GM12878 (cell line): ENCODE results near the gene PAQR9.

ENCODE experiments used
- CHD2 ChIP-seq: IDR thresholded peaks from 2 replicates; pipeline ENCODE4 v1.6.1; 2011; ENCODE audit warnings: low read depth, low read length, improper control_type of control experiment, borderline replicate concordance
- EGR1 ChIP-seq, 2 experiments: IDR thresholded peaks; 1 replicate in 1 of 2; 2 replicates in 1 of 2; pipeline ENCODE4 v1.6.1; 2011 to 2012; ENCODE audit warnings: low read depth in 2 of 2, low read length in 2 of 2, borderline replicate concordance in 1 of 2, mild to moderate bottlenecking in 1 of 2, moderate library complexity in 1 of 2
- EP300 ChIP-seq, 2 experiments: fragments of 150-350 bp in 1 of 2; IDR thresholded peaks; 2 replicates each; pipeline ENCODE4 v1.6.1; 2011 to 2012; ENCODE audit warnings: low read depth in 2 of 2, low read length in 2 of 2, borderline replicate concordance in 1 of 2, improper control_type of control experiment in 1 of 2, inconsistent platforms in 1 of 2; ENCODE audit not compliant: control insufficient read depth in 1 of 2
- FOS ChIP-seq: IDR thresholded peaks from 3 replicates; pipeline ENCODE4 v1.6.1; 2011; ENCODE audit warnings: borderline replicate concordance; ENCODE audit not compliant: insufficient read length; ENCODE audit errors: extremely low read depth
- NRF1 ChIP-seq: conservative IDR thresholded peaks from 2 replicates; pipeline ENCODE4 v1.6.1; 2011; ENCODE audit warnings: mild to moderate bottlenecking, low read depth, low read length, improper control_type of control experiment
- STAT1 ChIP-seq: fragments of 450-650 bp; conservative IDR thresholded peaks from 2 replicates; pipeline ENCODE4 v1.6.1; 2014; ENCODE audit warnings: antibody characterized with exemption, mild to moderate bottlenecking
- ZBED1 ChIP-seq: IDR thresholded peaks from 2 replicates; pipeline ENCODE4 v1.6.1; 2016; ENCODE audit warnings: borderline replicate concordance
- ZNF274 ChIP-seq: IDR thresholded peaks from one replicate; pipeline ENCODE4 v1.8.0; 2011; ENCODE audit not compliant: insufficient read length, insufficient read depth
- TF ChIP-seq, protein P1 (sequence below): IDR thresholded peaks from 2 replicates; pipeline ENCODE4 v1.6.1; 2012; ENCODE audit warnings: mild to moderate bottlenecking, low read depth, low read length
- TF ChIP-seq, protein P2 (sequence below): IDR thresholded peaks from 2 replicates; pipeline ENCODE4 v1.6.1; 2012; ENCODE audit warnings: improper control_type of control experiment, low read depth, low read length; ENCODE audit not compliant: insufficient replicate concordance
- TF ChIP-seq, protein P3 (sequence below), 3 experiments: IDR thresholded peaks in 2 of 3; conservative IDR thresholded peaks in 1 of 3; 2 replicates each; pipeline ENCODE4 v1.5.1; 2011; ENCODE audit warnings: low read depth in 3 of 3, low read length in 3 of 3, mild to moderate bottlenecking in 3 of 3, control low read depth in 2 of 3, moderate library complexity in 2 of 3, inconsistent platforms in 1 of 3, mixed read lengths in 1 of 3; ENCODE audit not compliant: control insufficient read depth in 2 of 3, insufficient read depth in 1 of 3; ENCODE audit errors: extremely low read depth in 1 of 3
- TF ChIP-seq, protein P4 (sequence below): IDR thresholded peaks from 2 replicates; pipeline ENCODE4 v1.6.1; 2011; ENCODE audit warnings: mild to moderate bottlenecking, low read depth, low read length, moderate library complexity; ENCODE audit not compliant: insufficient replicate concordance

DNA sequence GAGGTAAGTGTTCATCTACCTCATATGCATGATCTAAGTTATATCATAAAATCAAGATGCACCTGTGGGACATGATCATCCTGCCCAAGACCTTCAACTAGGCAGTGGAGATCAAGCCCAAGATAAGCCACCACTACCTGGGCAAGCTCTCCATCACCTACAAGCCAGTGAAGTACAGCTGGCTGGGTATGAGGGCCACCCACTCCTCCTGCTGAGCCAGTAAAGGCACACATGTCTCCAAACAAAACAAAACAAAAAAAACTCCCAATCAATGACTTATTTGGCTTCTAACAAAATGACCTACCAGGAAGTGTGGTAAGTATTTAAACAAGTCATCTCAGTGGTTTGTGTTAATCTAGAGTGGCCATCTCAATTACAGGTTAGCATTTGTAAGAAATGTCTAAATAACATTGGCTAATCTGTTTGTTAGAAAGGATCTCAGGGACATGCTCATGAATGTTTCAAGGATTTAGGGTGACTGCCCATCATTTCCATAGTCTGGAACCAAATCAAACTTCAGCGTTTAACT, 3.1 kb downstream of the PAQR9 start:
- TF ChIP-seq ZNF274 (no peak), EGR1 (IDR thresholded peaks at IDR 0.05; ENCODE audit: borderline replicate concordance in 1 of 2, low read depth in 2 of 2, low read length in 2 of 2) (no peak), CHD2 (no peak), EP300 (IDR thresholded peaks at IDR 0.05; ENCODE audit: borderline replicate concordance in 1 of 2, control insufficient read depth in 1 of 2, low read depth in 2 of 2, low read length in 2 of 2) (no peak), NRF1 (no peak), ZBED1 (no peak), FOS (no peak), STAT1 (no peak)
- TF ChIP-seq, protein P1, sequence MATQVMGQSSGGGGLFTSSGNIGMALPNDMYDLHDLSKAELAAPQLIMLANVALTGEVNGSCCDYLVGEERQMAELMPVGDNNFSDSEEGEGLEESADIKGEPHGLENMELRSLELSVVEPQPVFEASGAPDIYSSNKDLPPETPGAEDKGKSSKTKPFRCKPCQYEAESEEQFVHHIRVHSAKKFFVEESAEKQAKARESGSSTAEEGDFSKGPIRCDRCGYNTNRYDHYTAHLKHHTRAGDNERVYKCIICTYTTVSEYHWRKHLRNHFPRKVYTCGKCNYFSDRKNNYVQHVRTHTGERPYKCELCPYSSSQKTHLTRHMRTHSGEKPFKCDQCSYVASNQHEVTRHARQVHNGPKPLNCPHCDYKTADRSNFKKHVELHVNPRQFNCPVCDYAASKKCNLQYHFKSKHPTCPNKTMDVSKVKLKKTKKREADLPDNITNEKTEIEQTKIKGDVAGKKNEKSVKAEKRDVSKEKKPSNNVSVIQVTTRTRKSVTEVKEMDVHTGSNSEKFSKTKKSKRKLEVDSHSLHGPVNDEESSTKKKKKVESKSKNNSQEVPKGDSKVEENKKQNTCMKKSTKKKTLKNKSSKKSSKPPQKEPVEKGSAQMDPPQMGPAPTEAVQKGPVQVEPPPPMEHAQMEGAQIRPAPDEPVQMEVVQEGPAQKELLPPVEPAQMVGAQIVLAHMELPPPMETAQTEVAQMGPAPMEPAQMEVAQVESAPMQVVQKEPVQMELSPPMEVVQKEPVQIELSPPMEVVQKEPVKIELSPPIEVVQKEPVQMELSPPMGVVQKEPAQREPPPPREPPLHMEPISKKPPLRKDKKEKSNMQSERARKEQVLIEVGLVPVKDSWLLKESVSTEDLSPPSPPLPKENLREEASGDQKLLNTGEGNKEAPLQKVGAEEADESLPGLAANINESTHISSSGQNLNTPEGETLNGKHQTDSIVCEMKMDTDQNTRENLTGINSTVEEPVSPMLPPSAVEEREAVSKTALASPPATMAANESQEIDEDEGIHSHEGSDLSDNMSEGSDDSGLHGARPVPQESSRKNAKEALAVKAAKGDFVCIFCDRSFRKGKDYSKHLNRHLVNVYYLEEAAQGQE = no peak
- TF ChIP-seq, protein P2, sequence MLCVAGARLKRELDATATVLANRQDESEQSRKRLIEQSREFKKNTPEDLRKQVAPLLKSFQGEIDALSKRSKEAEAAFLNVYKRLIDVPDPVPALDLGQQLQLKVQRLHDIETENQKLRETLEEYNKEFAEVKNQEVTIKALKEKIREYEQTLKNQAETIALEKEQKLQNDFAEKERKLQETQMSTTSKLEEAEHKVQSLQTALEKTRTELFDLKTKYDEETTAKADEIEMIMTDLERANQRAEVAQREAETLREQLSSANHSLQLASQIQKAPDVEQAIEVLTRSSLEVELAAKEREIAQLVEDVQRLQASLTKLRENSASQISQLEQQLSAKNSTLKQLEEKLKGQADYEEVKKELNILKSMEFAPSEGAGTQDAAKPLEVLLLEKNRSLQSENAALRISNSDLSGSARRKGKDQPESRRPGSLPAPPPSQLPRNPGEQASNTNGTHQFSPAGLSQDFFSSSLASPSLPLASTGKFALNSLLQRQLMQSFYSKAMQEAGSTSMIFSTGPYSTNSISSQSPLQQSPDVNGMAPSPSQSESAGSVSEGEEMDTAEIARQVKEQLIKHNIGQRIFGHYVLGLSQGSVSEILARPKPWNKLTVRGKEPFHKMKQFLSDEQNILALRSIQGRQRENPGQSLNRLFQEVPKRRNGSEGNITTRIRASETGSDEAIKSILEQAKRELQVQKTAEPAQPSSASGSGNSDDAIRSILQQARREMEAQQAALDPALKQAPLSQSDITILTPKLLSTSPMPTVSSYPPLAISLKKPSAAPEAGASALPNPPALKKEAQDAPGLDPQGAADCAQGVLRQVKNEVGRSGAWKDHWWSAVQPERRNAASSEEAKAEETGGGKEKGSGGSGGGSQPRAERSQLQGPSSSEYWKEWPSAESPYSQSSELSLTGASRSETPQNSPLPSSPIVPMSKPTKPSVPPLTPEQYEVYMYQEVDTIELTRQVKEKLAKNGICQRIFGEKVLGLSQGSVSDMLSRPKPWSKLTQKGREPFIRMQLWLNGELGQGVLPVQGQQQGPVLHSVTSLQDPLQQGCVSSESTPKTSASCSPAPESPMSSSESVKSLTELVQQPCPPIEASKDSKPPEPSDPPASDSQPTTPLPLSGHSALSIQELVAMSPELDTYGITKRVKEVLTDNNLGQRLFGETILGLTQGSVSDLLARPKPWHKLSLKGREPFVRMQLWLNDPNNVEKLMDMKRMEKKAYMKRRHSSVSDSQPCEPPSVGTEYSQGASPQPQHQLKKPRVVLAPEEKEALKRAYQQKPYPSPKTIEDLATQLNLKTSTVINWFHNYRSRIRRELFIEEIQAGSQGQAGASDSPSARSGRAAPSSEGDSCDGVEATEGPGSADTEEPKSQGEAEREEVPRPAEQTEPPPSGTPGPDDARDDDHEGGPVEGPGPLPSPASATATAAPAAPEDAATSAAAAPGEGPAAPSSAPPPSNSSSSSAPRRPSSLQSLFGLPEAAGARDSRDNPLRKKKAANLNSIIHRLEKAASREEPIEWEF = no peak
- TF ChIP-seq, protein P3, sequence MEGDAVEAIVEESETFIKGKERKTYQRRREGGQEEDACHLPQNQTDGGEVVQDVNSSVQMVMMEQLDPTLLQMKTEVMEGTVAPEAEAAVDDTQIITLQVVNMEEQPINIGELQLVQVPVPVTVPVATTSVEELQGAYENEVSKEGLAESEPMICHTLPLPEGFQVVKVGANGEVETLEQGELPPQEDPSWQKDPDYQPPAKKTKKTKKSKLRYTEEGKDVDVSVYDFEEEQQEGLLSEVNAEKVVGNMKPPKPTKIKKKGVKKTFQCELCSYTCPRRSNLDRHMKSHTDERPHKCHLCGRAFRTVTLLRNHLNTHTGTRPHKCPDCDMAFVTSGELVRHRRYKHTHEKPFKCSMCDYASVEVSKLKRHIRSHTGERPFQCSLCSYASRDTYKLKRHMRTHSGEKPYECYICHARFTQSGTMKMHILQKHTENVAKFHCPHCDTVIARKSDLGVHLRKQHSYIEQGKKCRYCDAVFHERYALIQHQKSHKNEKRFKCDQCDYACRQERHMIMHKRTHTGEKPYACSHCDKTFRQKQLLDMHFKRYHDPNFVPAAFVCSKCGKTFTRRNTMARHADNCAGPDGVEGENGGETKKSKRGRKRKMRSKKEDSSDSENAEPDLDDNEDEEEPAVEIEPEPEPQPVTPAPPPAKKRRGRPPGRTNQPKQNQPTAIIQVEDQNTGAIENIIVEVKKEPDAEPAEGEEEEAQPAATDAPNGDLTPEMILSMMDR (IDR thresholded peaks at IDR 0.05 in 2 of 3, conservative IDR thresholded peaks at IDR 0.05 in 1 of 3; ENCODE audit: control insufficient read depth in 2 of 3, extremely low read depth in 1 of 3, insufficient read depth in 1 of 3, low read depth in 3 of 3, low read length in 3 of 3) = no peak
- TF ChIP-seq, protein P4, sequence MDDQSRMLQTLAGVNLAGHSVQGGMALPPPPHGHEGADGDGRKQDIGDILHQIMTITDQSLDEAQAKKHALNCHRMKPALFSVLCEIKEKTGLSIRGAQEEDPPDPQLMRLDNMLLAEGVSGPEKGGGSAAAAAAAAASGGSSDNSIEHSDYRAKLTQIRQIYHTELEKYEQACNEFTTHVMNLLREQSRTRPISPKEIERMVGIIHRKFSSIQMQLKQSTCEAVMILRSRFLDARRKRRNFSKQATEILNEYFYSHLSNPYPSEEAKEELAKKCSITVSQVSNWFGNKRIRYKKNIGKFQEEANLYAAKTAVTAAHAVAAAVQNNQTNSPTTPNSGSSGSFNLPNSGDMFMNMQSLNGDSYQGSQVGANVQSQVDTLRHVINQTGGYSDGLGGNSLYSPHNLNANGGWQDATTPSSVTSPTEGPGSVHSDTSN = no peak
